ENCODE data around the gene GYS2.

The GYS2 gene

DNA sequence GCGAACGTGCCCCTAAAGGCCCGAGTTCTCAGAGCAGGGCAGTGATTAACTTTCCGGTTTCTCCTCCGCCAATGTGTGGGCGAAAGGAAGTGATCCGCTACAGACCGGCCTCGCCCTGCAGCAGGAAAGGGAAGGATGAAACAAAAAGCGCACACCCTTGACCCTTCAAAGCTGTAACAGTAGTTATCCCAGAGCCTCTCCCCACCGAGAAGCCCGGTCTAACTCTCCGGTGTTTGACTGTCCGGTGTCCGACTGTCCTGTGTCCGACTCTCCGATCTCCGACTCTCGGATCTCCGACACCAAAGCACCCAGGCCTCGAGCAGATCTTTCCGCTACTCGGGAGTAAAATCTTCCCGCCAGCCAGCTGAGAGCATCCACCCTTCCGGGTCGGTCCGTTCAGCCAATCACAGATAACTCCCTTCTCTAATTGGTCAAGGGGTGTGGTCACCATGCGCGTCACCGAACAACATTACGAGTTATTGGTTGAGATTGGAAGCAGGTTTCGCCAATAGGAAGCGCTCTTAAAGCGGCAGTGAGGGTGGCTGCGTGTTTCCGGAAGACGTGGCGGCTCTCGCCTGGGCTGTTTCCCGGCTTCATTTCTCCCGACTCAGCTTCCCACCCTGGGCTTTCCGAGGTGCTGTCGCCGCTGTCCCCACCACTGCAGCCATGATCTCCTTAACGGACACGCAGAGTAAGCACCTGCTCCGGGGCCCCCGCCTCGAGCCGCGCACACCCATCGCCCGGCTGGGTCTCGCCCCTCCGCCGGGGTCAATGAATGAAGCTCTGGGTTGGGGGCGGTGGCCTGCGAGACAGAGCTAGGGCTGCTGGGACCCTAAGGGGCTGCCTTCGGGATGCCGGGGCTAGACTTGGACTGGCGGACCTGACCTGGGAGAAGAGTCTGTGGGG lies 103.1 kb downstream of the GYS2 start, which contains the start of the genes GOLT1B and RECQL:
TSS of gene GOLT1B (plus strand) at position 532 of the 906 bp plus-strand sequence. CDS start at position 667, 135 bp downstream.
TSS of gene RECQL (minus strand) at position 378 of the 906 bp plus-strand sequence. CDS start 2,065 bp downstream, outside the sequence.
- peak; percentile 83 for DNase-seq

DNA sequence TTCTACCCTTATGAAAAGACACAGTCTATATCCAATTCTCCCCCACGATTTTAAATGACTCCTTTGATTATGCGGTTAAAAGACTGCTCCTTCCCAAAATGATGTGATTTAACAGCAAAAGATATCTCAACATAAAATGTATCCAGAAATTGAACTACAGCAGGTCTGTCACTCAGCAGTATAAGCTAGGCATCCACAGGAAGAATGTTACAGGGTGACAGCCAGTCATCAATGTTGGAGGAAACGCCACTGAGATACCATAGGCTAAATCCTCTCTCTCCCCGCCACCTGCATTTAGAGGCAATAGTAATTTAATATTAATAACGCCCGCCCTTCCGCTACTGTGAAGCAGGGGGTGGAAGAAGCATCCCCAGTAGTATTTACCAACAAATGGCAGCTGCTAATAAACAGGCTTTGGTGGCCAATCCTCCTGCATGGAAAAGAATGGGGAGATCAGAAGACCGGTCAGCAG lies 103.8 kb downstream of the GYS2 start:
- no peak for DNase-seq

DNA sequence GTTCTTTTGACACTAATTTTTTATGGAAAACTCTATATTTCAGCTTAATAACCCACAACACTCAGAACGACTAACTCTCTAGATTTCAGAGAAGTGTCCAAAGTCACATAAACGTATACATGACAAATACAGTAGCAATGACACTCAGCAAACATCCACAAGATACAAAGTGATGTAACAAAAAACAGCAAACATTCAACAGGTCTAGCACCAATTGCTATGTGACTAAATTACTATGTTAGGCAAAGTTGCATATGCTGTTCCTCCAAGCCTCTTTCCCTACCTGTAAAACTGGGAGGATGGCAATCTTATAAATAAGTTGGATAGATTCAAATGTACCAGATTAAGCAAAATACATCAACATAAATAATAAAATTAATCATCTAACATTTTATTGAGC lies 104.9 kb downstream of the GYS2 start:
- DNase-seq: no peak

All from activated CD4-positive, alpha-beta T cell treated with anti-CD3 and anti-CD28 coated beads, Interleukin-2, amount 50 U/mL, for 1 hour (primary cell).